NCI-H187 (cell line): ENCODE results near the gene MOGAT1.

ENCODE experiments used
- DNase-seq, 2 experiments: peaks; one replicate each; lab custom pipeline; 2025; lab: John Stamatoyannopoulos, UW

The MOGAT1 gene, protein sequence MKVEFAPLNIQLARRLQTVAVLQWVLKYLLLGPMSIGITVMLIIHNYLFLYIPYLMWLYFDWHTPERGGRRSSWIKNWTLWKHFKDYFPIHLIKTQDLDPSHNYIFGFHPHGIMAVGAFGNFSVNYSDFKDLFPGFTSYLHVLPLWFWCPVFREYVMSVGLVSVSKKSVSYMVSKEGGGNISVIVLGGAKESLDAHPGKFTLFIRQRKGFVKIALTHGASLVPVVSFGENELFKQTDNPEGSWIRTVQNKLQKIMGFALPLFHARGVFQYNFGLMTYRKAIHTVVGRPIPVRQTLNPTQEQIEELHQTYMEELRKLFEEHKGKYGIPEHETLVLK

DNA sequence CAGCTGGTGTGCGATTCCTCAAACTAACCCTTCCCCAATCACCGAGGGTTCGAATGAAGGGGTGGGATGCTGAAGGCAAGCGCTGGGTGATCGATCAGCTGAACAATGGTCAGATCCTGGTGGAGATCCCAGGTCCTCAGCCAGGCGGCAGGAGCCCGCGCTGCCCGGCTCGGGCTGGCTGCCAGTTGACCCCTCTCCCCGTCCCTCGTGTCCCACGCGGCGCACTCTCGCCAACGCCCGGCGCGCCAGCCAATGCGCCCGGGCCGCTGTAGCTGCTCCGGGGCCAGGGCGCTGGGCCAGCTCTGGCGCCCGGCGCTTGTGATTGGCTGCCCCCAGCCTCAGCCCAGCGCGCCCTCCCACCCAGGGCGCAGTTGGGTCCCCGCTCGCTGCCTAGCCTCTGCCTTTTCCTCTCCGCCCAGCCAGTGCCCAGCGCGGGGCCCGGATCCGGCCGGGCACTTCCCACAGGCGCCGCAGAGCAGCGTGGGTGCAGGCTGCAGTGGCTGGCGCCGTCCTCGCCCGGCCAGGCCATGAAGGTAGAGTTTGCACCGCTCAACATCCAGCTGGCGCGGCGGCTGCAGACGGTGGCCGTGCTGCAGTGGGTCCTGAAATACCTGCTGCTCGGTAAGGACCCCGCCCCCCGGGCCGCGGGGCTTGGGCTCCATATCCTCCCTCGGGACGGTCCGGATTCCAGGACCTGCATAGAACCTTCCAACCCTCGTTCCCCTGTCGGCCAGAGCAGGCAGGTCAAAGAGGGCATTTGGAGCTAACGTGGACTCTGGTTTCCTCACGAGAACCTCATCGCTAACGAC lies at the start of gene MOGAT1:
Gene MOGAT1, plus strand, starts transcription at position 400 of the 809 bp plus-strand sequence. Its CDS starts 128 bp downstream, at position 528.
- no peak for DNase-seq

DNA sequence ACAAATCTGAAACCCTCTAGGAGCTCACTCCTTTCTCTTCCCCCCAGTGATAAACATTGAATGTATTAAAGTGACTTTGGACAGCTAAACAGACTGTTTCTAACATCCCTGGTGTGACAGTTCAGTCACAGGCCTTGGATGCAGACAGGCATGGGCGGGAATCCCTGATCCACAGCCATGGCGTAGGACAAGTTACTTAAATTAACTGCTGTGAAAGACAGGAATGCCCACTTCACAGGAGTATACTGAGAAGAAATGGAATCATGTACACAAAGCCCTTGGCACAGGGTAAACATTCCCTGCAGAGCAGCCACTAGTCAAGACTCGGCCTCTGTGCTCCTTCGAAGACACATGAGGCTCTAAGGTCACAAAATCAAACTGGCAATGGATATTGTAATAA lies 49.6 kb upstream of the MOGAT1 start:
- DNase-seq = no peak

DNA sequence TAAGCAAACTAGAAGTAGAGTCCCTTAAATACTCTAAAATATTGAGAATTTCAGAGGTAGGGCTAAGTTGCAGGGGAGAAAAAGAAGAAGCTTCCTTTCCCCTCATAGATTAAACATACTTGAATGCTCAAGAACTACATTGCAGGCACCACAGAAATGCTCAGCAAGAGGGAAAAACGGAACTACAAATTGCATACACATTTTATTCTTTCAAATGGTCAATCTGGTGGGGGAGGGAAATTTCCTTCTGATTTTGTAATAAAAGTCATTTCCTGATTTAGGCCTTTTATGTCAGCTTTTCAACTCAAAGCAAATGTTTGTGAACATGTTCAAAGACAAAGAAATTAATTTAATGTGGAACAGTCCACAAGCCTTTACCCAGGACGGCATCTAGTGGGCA lies 48.5 kb upstream of the MOGAT1 start:
- DNase-seq = no peak

DNA sequence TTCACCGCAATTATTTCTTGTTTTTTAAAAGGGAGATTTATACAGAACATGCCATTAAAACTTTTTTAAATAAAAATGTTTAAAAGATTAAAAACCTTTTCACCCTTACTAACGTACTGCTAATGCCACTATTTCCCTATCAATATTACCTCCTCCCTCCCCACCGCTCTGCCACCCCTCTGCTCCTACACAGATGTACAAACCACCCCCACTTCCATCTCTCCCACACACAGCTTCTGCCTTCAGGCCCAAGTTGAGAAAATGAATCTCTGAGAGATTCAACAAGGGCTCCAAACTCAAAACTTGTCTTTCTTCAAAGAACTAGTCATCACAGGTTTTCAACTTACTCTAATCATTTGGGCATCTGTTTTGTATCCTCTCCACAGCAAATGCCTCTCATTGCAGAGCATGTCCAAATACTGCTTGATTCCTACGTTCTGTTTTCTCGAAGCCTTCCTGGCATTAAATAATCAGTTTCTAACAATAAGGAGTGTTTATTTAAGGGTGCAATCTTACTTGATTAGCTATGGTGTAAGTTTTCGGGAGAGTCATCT lies 47.6 kb upstream of the MOGAT1 start:
- no peak for DNase-seq

DNA sequence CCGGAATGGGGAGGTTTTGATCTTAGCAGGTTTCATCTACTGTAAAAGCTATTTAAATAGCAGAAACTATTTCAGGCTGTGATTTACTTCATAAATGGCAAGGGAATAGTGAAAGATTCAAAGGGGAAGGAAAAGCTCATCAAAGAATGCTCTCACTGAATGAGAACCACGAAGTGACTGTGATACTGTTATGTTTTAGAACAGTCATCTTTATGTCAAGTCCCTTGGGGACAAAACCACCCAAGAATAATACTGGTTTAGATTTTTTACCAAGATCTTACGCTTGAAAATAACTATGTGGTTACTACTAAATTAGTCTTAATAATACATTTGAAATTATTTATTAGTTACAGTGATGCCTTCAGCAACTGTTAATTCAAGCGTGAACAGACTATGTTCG lies 43.7 kb upstream of the MOGAT1 start:
- no peak for DNase-seq

DNA sequence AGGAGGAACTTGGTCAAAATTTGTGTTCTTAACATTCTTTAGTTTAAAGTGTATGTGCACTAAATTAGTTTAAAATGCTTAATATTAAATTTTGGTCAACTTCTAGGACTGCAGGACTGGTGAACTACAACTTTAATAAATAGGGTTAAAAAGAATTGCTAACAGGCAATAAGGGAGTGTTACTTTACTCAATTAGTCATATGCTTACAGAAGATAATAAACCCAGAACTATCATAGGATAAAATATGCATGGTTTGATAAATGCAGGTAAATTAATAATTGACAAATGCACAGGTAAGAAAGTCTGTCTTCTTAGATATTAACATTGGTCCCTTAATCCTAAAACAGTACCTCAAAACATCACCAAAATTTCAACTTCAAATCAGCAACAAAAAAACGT lies 36.2 kb upstream of the MOGAT1 start:
- no peak for DNase-seq

DNA sequence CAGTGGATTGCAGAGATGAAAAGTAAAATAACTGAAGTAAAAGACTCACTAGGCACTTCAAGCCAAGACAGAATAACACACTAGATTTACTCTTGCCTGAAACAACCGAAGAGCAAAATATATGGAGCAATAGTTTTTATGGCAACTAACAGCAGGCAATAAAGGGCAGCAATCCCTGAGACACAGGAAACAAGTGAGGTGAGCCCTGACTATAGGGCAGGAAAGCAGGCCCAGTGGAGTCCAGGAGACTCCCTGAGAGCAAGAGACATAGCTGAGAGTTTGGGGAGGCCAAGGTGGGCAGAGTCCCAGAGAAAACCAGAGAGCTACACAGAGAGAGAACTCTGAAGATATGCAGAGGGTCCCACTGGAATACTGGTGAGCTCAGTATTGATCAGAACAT lies 34.4 kb upstream of the MOGAT1 start:
- DNase-seq = no peak

DNA sequence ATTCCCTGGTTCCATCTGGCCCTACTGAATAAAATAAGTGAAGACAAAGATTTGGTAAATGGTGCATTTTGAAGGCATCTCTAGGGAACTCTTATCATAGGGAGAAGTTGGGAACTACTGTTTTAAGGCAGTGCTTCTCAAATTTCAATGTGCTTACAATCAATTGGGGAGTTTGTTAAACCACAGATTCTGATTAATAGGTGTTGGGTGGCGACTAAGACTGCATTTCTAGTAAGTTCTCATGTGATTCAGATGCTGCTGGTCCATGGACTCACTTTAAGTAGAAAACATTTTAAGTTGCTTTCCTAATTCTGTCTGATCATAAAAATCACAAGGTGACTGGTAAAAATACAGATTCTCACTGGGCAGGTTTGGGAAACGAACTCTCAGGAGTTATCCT lies 30.1 kb upstream of the MOGAT1 start:
- no peak for DNase-seq

DNA sequence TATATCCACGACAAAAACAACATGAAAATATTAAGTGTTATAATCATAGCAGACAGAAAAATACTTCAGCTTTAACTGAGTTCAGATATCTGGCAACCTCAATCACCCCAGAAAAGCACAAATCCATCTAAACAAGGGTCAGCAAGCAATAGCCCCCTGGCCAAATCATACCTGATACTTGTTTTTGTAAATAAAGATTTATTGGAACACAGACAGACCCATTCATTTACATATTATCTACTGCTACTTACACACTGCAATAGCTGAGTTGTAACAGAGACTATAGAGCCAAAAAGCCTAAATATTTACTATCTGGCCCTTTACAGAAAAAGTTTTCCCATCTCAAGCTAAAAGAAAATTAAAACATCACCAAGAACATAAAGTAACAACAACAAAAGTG lies 28.3 kb upstream of the MOGAT1 start:
- no peak for DNase-seq

DNA sequence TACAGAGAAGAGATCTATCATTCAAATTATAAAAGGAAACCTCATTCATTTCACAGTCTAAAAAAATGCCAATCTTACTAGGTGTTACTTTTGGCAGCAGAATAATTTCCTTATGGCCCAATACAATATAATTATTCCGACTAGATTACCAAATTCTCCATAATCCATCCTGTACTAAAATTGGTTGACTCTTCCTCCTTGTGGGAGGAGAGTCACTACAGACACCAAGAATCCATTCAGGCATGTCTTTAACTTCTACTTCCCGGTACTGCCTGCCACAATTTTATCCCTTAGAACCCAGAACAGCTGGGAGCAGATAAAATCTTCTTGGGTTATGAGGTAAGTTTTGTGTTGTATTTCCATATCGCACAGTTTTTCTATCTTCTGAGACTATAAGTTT lies 25.4 kb upstream of the MOGAT1 start:
- DNase-seq = no peak

DNA sequence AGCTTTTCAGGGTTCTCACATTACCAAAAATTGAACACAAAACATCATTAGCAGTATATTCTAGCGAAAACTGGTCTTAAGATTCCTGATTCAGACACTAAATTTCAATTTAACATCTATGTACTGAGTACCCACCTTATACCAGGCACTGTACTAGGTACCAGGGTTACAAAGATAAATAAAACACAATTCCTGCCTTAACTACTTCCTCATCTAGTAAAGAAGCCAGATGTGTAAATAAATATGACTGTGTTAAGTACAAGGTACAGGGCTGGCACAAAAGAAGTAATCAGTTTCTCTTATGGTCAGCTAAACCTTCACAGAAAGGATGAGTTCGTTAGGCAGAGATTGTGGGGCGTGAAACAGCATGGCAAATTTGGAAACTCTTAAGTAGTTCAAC lies 21.7 kb upstream of the MOGAT1 start:
- no peak for DNase-seq

DNA sequence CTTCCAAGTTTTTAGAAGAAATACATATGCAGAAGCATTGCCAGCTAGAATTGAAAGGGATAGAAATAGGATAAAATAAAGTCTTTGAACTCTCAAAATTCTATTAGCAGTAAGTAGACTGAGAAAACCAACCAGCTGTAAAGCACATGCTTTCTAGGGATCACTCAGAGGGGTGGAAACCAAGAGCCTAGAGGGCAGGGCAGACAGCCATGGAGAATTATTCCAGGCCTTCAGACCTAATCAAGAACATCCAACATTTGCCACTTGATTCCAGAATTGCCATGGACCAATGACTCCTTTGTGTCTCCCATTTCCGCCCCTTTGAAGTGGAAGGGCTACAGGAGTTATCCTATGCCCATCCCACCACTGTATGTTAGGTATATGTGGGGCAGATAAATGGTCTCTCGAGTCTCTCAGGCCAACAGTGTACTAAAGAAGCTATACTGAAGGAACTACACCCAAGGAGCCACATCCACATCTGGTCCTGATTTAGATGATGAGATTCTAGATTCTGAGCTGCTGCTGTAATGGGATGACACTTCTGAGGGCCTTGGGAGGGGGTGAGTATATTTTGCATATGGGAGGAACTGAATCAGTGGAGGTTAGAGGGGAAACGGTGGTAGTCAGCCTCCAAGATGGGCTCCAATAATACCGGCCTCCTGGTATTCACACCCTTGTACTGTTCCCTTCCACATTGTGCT lies 19.6 kb upstream of the MOGAT1 start:
- DNase-seq = no peak

DNA sequence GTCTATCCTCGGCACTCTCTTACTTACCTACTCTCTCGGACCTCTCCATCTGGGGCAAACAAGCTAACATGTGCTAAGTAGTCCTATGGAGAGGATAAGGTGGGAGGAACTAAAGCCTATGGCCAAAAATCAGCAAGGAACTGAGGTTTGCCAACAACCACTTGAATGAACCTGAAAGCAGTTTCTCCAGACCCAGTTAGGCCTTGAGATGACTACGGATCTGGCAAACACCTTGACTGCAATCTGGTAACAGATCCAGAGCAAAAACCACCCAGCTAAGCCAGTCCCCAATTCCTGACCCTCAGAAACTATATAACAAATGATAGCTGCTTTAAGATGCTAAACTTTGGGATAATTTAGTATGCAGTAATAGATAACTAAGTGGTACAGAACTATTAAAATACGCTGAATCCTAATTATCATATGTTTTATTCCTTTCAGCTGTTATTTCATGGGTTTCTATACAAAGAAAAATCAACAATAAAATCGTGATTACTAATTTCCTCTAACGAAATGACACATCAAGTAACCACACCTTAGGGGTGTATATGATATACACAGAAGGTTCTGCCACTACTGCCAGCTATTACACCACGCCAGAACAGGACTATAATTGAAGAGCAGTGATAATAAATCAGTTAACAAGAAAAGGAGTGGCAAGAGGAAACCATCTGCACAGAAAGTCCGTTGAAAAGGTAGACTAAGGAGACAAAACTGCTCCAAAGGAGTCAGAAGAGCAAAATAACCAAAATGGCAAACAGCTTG lies 18.8 kb upstream of the MOGAT1 start:
- DNase-seq = no peak

DNA sequence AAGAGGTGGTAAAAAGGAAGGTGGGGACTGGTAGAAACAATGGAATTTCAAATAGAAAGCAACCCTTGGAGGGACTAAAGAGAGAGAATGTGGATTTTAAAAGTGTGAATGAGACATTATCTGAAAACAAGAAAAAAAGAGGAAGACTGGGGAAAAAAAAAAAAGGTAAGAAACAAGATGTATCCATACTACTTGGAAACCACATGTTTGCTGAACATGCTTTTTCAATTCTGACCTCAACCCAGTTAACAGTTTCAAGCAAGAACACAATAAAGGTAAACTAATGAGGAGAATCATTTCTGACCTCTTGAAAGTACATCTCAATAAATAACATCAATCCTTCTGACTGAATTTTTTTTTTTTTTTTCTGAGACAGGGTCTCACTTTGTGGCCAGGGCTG lies 18.2 kb upstream of the MOGAT1 start:
- no peak for DNase-seq

DNA sequence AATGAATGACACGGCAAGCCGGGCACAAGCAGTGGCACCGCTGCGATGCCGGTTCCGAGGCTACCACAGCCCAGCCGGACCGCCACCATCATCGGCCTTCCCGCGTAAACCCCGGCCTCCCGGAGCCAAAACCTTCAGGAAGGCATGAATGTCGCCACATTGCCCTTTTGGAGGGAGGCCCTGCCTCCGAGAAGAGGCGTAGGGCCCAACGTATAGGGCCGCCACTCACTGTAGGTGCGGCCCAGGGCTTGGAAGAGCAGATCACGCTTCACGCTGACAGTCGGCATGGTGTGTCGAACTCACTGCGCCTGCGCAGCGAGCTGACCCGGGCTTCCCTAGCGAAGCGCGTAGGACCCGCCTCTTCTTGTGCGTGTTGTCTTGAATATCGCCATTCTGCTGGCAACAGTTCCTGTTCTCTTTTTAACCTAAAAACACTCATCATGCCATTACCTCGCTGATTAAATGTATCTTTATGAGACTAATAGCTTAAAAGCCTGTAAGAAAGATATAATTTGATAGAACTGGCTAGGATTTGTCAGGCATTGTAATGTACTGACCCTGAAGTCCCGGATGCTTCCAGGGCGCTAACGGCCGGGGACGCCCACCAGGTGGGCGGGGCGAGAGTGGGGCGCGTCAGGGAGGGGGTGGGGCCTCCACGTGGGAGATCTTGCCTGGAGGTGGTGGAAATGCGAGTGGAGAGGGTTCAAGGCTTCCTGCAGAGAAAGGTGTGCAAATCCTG lies 15.5 kb upstream of the MOGAT1 start, which contains the start of gene FARSB:
Gene FARSB, minus strand, starts transcription at position 306 of the 739 bp plus-strand sequence. Its CDS starts 19 bp downstream, at position 287.
- DNase-seq = peak; percentile 69 to 86

DNA sequence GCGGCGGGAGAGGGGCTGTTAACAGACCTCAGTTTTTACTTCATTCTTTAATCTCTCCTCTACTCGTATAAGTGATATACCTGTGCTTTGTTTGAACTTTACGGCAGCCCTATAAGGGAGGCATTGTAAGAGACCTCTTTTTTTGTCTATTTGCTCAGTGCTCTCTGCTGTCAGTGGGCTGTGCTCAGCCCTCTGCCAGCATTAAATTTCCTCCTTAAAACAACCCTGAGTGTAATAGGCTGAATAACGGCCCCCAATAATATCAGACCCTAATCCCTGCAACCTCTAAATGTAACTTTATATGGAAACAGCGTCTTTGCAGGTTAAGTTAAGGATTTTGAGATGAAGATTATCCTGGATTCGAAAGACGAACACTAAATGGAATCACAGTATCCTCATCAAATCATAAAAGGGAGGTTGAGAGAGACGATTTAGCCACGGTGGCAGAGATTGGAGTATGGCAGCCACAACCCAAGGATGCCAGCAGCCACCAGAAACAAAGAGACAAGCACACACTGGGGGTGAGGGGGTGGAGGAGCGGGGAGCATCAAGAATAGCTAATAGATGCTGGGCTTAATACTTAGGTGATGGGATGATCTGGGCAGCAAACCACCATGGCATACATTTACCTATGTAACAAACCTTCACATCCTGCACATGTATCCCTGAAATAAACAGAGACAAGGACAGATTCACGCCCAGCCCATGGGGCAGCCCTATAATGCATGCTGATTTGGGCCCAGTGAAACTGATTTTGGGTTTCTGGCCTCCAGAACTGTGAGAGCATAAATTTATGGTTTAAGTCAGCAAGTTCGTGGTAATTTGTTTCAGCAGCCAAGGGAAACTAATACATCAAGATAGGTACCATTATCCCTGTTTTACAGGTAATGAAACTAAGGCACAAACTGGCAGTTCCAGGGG lies 14.7 kb upstream of the MOGAT1 start:
- DNase-seq = no peak

DNA sequence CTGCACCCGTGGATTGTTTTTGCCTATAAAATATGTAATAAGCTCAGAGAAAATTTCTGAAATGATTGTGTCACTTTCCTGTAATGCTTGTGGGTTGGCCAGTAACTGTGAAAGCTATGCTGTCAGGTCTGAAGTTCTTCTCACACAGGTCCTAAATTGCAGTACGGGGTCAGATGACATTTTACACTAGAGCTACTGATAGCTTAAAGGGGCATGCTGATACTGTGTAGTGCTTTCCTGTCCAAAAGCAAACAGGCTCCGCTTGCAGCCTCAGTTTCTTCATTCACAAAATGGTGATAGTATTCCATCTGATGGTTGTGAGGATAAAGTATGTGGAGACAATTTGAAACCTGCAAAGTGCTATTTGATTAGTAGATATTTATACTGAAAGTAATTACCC lies 8.0 kb upstream of the MOGAT1 start:
- DNase-seq = no peak

DNA sequence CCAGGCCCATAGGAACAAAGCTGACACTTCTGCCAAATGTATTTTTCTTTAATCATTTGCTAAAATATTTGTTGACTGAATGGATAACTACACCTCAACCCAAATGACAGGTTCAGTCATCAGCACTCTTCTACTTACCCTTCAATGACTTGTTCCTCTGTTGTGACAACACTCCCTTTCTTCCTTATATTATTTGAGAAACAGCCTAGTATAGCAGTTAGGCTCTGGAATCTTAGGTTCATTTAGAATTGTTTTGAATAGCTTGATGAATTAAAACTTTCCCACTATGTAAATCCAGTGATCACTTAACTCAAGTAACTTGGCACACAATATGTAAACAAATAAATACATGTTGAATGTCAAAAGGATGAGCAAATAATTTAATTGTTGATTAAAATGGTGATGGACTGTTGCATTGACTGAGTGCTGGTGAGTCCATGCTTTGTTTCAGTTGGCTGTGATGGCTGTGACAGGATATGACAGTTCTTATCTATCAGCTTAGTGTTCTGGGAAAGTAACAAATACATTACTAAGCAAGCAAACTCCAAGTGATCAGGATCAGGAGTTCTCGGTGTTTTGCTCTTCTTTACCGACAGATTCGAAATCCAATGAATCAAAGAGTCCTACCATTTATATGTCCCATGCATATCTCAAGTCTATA lies 2.8 kb upstream of the MOGAT1 start:
- DNase-seq = no peak

DNA sequence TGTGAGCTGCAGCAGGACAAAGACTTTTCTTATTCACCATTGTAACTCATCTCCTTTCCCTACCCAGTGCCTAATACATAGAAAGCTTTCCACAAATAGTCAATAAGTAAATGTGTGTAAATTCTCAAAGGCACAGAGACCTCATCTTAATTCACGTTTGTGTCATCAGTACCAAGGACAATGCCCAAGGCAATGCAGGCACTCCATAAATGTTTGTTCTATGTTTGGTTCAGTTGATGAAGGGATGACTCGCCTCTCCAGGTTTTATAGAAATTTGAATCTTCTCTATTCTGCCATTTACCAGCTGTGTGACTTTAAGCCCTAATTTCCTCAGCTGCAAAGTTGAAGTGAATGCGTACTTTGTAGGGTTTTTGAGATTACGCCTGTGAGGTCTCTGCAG lies 2.1 kb upstream of the MOGAT1 start:
- DNase-seq = no peak
